DOHH2 (cell line): ENCODE results near the gene EPS8L2.

ENCODE experiments used
- H3F3A ChIP-seq: fragments of 200-600 bp; sonication (generic), shearing (Covaris generic); 2 replicates; pipeline ENCODE4 v1.6.0; 2016; ENCODE audit warnings: antibody characterized with exemption, mild to moderate bottlenecking; ENCODE audit not compliant: control insufficient read depth, insufficient read depth
- H3K27ac ChIP-seq: fragments of 200-600 bp; sonication (generic); 2 replicates; pipeline ENCODE4 v1.5.1; 2014; ENCODE audit warnings: low read depth, mild to moderate bottlenecking, low read length, moderate library complexity
- H3K27me3 ChIP-seq: fragments of 200-600 bp; sonication (generic); 2 replicates; pipeline ENCODE4 v1.6.1; 2014; ENCODE audit warnings: mild to moderate bottlenecking, low read length, mixed read lengths; ENCODE audit not compliant: control insufficient read depth
- H3K36me3 ChIP-seq: fragments of 200-600 bp; sonication (generic); 2 replicates; pipeline ENCODE4 v1.6.1; 2014; ENCODE audit warnings: mild to moderate bottlenecking, low read length, moderate library complexity, mixed read lengths; ENCODE audit not compliant: control insufficient read depth
- H3K4me1 ChIP-seq: fragments of 200-600 bp; sonication (generic); 2 replicates; pipeline ENCODE4 v1.6.1; 2014; ENCODE audit warnings: mild to moderate bottlenecking, low read length, mixed read lengths; ENCODE audit not compliant: control insufficient read depth
- H3K4me2 ChIP-seq: fragments of 200-600 bp; sonication (generic); 2 replicates; pipeline ENCODE4 v1.6.0; 2014; ENCODE audit warnings: mild to moderate bottlenecking, low read length, moderate library complexity
- H3K4me3 ChIP-seq: fragments of 200-600 bp; sonication (generic); 2 replicates; pipeline ENCODE4 v1.5.1; 2014; ENCODE audit warnings: mild to moderate bottlenecking, low read length, mixed read lengths
- H3K79me2 ChIP-seq: fragments of 200-600 bp; sonication (generic); 2 replicates; pipeline ENCODE4 v1.6.1; 2014; ENCODE audit warnings: mild to moderate bottlenecking, low read length, mixed read lengths; ENCODE audit not compliant: control insufficient read depth
- H3K9me2 ChIP-seq: fragments of 200-600 bp; sonication (generic); replicated peaks from 2 replicates; pipeline ENCODE4 v1.6.1; 2014; ENCODE audit warnings: mild to moderate bottlenecking, low read length, mixed read lengths; ENCODE audit not compliant: control insufficient read depth
- H3K9me3 ChIP-seq: fragments of 200-600 bp; sonication (generic); 2 replicates; pipeline ENCODE4 v1.6.1; 2014; ENCODE audit warnings: antibody characterized with exemption, low read length, mixed read lengths; ENCODE audit not compliant: control insufficient read depth, insufficient read depth
- H4K20me1 ChIP-seq: fragments of 200-600 bp; sonication (generic); 2 replicates; pipeline ENCODE4 v1.6.0; 2014; ENCODE audit warnings: low read depth, mild to moderate bottlenecking, antibody characterized with exemption, low read length, moderate library complexity; ENCODE audit not compliant: control insufficient read depth, insufficient read depth
- CTCF ChIP-seq: fragments of 200-600 bp; sonication (generic); IDR thresholded peaks from one replicate; pipeline ENCODE4 v1.5.1; 2014; ENCODE audit warnings: antibody characterized with exemption, mild to moderate bottlenecking, low read depth, low read length; ENCODE audit not compliant: poor library complexity, severe bottlenecking
- EZH2phosphoT487 ChIP-seq: fragments of 200-600 bp; sonication (generic); IDR thresholded peaks from 2 replicates; pipeline ENCODE4 v1.6.1; 2017; ENCODE audit warnings: borderline replicate concordance, mild to moderate bottlenecking, antibody characterized with exemption, low read length, moderate library complexity, mixed read lengths

EPS8L2 gene

GRCh38 chr11:665704-666281 lies 40.2 kb upstream of the EPS8L2 start:
- H3F3A ChIP-seq, result no peaks in the 10 kb centered on the region
- no peak for TF ChIP-seq EZH2phosphoT487
- no peak for TF ChIP-seq CTCF
- peaks cover 4% of the 10 kb centered on the region; the same call in 1 of the 2 replicates for H3K36me3 ChIP-seq
- no peaks in the 10 kb centered on the region for H3K4me1 ChIP-seq
- H3K27me3 ChIP-seq, result no peaks in the 10 kb centered on the region
- no peaks in the 10 kb centered on the region for H3K9me3 ChIP-seq
- H3K4me3 ChIP-seq, result no peak overlapping the region
- H4K20me1 ChIP-seq, result no peaks in the 10 kb centered on the region
- H3K4me2 ChIP-seq, result no peak overlapping the region
- no peaks in the 10 kb centered on the region for H3K79me2 ChIP-seq
- no peak overlapping the region for H3K27ac ChIP-seq
- H3K9me2 ChIP-seq, result no peaks in the 10 kb centered on the region

- H3K4me2 ChIP-seq, result no peak overlapping the region
- TF ChIP-seq EZH2phosphoT487 (no peak), CTCF (no peak)
- no peak overlapping the region for H3K4me3 ChIP-seq
- H4K20me1 ChIP-seq, result no peaks in the 10 kb centered on the region
- H3K4me1 ChIP-seq, result no peaks in the 10 kb centered on the region
- H3K36me3 ChIP-seq, result peaks cover 23% of the 10 kb centered on the region
- H3K9me3 ChIP-seq, result no peaks in the 10 kb centered on the region
- H3K79me2 ChIP-seq, result no peaks in the 10 kb centered on the region
- no peaks in the 10 kb centered on the region for H3K27me3 ChIP-seq
- no peaks in the 10 kb centered on the region for H3F3A ChIP-seq
- no peak overlapping the region for H3K27ac ChIP-seq
- H3K9me2 ChIP-seq, result no peaks in the 10 kb centered on the region
These were observed 32.2 kb upstream of the EPS8L2 start for GRCh38 chr11:673866-674265.

- H3K27me3 ChIP-seq, result no peaks in the 10 kb centered on the region
- H3K9me3 ChIP-seq, result no peaks in the 10 kb centered on the region
- H3K79me2 ChIP-seq, result no peaks in the 10 kb centered on the region
- no peaks in the 10 kb centered on the region for H3K9me2 ChIP-seq
- H3K36me3 ChIP-seq, result peaks cover 23% of the 10 kb centered on the region
- H3K4me1 ChIP-seq, result no peaks in the 10 kb centered on the region
- H3K27ac ChIP-seq, result no peak overlapping the region
- H3F3A ChIP-seq, result no peaks in the 10 kb centered on the region
- no peak overlapping the region for H3K4me2 ChIP-seq
- TF ChIP-seq EZH2phosphoT487 (no peak), CTCF (no peak)
- H4K20me1 ChIP-seq, result no peaks in the 10 kb centered on the region
- no peak overlapping the region for H3K4me3 ChIP-seq
These were observed 31.6 kb upstream of the EPS8L2 start for GRCh38 chr11:674406-674805.
